Measurements from ENCODE around the gene NYAP2. TPM values are rescaled to one million over a fixed set of nuclear protein-coding genes. Genes with fewer than 3 reads are reported as not detected.

The NYAP2 gene
- total RNA-seq, 4 donors from 2014 or later: 0.14 TPM; not detected in 3

DNA sequence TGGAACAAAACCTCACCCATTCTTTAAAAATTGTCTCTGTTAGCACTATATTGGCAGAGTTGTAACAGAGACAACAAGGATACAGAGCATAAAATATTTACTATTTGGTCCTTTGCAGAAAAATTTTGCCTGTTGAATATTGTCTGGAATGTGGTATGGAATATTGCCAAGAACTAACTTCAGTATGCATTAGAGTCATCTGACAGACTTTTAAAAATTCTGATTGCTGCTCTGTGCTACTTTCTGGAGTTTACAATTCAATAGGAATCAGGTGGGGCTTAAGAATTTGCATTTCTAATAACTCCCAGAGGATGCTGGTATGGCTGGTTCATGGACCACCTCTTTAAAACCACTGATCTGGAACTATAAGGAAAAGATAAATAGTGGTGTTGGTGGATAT lies 32.8 kb upstream of the NYAP2 start:
- TF ChIP-seq POLR2AphosphoS5 (IDR thresholded peaks at IDR 0.05): no peak
- TF ChIP-seq POLR2A (IDR thresholded peaks at IDR 0.05): no peak
- no peak for TF ChIP-seq EP300 (IDR thresholded peaks at IDR 0.05; ENCODE audit: low read depth)
- intact Hi-C loops (cut with DNase I; ENCODE audit: low total_unique reads): no loop called here

DNA sequence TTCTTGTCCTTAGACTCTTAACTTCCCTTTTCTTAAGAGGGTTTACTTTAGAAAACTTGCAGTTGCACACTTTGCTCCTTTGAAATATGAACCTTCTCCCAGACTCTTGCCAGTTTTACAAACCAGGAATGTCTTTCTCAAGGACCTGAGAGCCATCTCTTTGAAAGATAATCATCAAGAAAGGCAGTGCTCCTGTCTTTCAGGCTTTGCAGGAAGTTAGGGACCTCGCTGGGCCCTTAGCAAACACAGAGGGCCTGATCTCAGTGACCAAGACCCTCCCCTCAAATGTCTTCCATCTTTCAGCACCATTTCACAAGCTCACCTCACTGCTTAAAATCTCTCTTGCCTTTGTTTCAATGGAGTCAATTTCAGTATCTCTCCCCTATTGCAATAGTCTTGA lies 32.0 kb upstream of the NYAP2 start:
- no peaks in the 10 kb centered on the region for H3K4me1 ChIP-seq
- TF ChIP-seq EP300 (IDR thresholded peaks at IDR 0.05; ENCODE audit: low read depth) (no peak), POLR2AphosphoS5 (IDR thresholded peaks at IDR 0.05) (no peak)
- DNase-seq: no peak
- no peaks in the 10 kb centered on the region for H3K9me3 ChIP-seq
- no peak overlapping the region for H3K4me3 ChIP-seq
- intact Hi-C loops (cut with DNase I; ENCODE audit: low total_unique reads) (no loop called here), in situ Hi-C loops (cut with MboI; ENCODE audit: low pct_ligation_motif_present in 1 of 4, low pct_unique_long_range_greater_than_20kb in 1 of 4, low sequenced_read_pairs in 3 of 4) (no loop called here)
- H3K27me3 ChIP-seq: no peaks in the 10 kb centered on the region
- 31% methylated on average over 1 of the region's 1 CpG; no CpG with 5 or more reads in 1 of the 2 donors for WGBS, 2 donors (ENCODE audit: low coverage in 1 of 2)
- no peaks in the 10 kb centered on the region for H3K36me3 ChIP-seq
- H3K27ac ChIP-seq: no peak overlapping the region

More for the DNA sequence above, 32.8 kb upstream of the NYAP2 start:
- no peak for DNase-seq
- Histone ChIP-seq H3K4me1 (no peaks in the 10 kb centered on the region), H3K4me3 (no peak overlapping the region), H3K27ac (no peak overlapping the region), H3K36me3 (no peaks in the 10 kb centered on the region), H3K9me3 (no peaks in the 10 kb centered on the region), H3K27me3 (no peaks in the 10 kb centered on the region)
- in situ Hi-C loops (cut with MboI; ENCODE audit: low pct_ligation_motif_present in 1 of 4, low pct_unique_long_range_greater_than_20kb in 1 of 4, low sequenced_read_pairs in 3 of 4): no loop called here

DNA sequence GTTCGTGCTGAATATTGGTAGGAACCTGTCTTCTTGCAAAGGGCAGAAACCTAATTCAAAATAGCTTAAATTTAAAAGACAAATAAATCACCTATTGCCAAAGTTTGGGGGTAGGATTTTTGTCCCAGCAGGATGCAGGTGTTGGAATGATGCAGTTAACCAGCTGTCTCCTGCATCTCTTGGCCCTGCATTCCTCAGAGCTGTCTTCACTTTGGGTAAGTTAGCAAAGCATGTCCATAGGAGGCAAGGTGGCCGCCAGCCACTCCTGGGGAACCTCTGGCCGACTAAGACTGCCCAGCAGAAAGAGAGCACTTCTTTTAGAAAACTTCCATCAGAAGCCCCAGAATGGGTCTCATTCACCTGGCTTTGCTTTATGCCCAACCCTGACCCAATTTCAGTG lies 20.5 kb upstream of the NYAP2 start:
- H3K36me3 ChIP-seq: no peaks in the 10 kb centered on the region

DNA sequence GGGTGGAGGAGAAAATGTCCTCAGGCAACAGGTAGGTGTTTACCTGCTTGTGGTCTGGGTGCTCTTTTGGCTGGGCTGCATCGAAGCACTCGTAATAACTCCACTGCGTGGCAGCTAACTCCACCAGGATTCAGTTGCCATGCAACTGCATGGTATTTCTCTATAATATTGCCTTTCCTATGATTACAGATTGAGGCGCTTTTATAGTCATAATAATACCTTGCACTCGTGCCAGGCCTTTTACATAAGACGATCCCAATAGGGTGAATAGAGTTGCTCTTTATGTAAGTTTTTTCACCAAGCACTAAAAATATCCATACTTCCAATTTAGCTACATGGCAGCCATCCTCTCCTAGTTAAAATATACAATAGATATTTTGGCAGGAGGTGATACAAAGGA lies 19.7 kb upstream of the NYAP2 start:
- no peak overlapping the region for H3K27ac ChIP-seq
- WGBS, 2 donors (ENCODE audit: low coverage in 1 of 2): 77 to 78% methylated on average over 6 of the region's 6 CpGs
- no peaks in the 10 kb centered on the region for H3K4me1 ChIP-seq
- H3K9me3 ChIP-seq: no peaks in the 10 kb centered on the region
- in situ Hi-C loops (cut with MboI; ENCODE audit: low pct_ligation_motif_present in 1 of 4, low pct_unique_long_range_greater_than_20kb in 1 of 4, low sequenced_read_pairs in 3 of 4): no loop called here
- H3K27me3 ChIP-seq: no peaks in the 10 kb centered on the region
- intact Hi-C loops (cut with DNase I; ENCODE audit: low total_unique reads): no loop called here
- no peak for DNase-seq
- TF ChIP-seq, protein P1, sequence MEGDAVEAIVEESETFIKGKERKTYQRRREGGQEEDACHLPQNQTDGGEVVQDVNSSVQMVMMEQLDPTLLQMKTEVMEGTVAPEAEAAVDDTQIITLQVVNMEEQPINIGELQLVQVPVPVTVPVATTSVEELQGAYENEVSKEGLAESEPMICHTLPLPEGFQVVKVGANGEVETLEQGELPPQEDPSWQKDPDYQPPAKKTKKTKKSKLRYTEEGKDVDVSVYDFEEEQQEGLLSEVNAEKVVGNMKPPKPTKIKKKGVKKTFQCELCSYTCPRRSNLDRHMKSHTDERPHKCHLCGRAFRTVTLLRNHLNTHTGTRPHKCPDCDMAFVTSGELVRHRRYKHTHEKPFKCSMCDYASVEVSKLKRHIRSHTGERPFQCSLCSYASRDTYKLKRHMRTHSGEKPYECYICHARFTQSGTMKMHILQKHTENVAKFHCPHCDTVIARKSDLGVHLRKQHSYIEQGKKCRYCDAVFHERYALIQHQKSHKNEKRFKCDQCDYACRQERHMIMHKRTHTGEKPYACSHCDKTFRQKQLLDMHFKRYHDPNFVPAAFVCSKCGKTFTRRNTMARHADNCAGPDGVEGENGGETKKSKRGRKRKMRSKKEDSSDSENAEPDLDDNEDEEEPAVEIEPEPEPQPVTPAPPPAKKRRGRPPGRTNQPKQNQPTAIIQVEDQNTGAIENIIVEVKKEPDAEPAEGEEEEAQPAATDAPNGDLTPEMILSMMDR (IDR thresholded peaks at IDR 0.05): no peak
- TF ChIP-seq EP300 (IDR thresholded peaks at IDR 0.05; ENCODE audit: low read depth): no peak
- no peak for TF ChIP-seq POLR2A (IDR thresholded peaks at IDR 0.05)
- no peak for TF ChIP-seq POLR2AphosphoS5 (IDR thresholded peaks at IDR 0.05)
- H3K4me3 ChIP-seq: no peak overlapping the region
- H3K36me3 ChIP-seq: no peaks in the 10 kb centered on the region

More for the DNA sequence above, 20.5 kb upstream of the NYAP2 start:
- intact Hi-C loops (cut with DNase I; ENCODE audit: low total_unique reads): no loop called here
- DNase-seq: no peak
- no peak for TF ChIP-seq POLR2AphosphoS5 (IDR thresholded peaks at IDR 0.05)
- TF ChIP-seq, protein P1 (IDR thresholded peaks at IDR 0.05): no peak
- no peak for TF ChIP-seq EP300 (IDR thresholded peaks at IDR 0.05; ENCODE audit: low read depth)
- TF ChIP-seq POLR2A (IDR thresholded peaks at IDR 0.05): no peak
- in situ Hi-C loops (cut with MboI; ENCODE audit: low pct_ligation_motif_present in 1 of 4, low pct_unique_long_range_greater_than_20kb in 1 of 4, low sequenced_read_pairs in 3 of 4): no loop called here
- Histone ChIP-seq H3K27ac (no peak overlapping the region), H3K9me3 (no peaks in the 10 kb centered on the region), H3K4me3 (no peak overlapping the region), H3K27me3 (no peaks in the 10 kb centered on the region), H3K4me1 (no peaks in the 10 kb centered on the region)
- 40 to 53% methylated on average over 1 to 3 of the region's 3 CpGs for WGBS, 2 donors (ENCODE audit: low coverage in 1 of 2)

DNA sequence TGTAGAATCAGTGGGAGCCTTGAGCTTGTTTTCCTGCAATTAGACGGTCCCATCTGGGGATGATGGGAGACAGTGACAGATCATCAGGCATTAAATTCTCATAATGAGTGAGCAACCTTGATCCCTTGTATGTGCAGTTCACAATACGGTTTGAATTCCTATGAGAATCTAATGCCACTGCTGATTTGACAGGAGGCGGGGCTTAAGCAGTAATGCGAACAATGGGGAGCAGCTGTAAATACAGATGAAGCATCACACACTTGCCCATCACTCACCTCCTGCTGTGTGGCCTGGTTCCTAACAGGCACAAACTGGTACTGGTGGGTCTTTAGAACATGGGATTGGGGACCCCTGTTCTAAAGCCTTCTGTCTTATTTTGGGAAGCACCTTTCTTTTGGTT lies 17.9 kb upstream of the NYAP2 start:
- Histone ChIP-seq H3K27ac (no peak overlapping the region), H3K4me1 (no peaks in the 10 kb centered on the region), H3K27me3 (no peaks in the 10 kb centered on the region), H3K36me3 (no peaks in the 10 kb centered on the region), H3K9me3 (no peaks in the 10 kb centered on the region), H3K4me3 (no peak overlapping the region)
- in situ Hi-C loops (cut with MboI; ENCODE audit: low pct_ligation_motif_present in 1 of 4, low pct_unique_long_range_greater_than_20kb in 1 of 4, low sequenced_read_pairs in 3 of 4): no loop called here
- DNase-seq: no peak
- TF ChIP-seq, protein P1 (IDR thresholded peaks at IDR 0.05): no peak
- TF ChIP-seq POLR2A (IDR thresholded peaks at IDR 0.05) (no peak), EP300 (IDR thresholded peaks at IDR 0.05; ENCODE audit: low read depth) (no peak)
- WGBS, 2 donors (ENCODE audit: low coverage in 1 of 2): 84 to 94% methylated on average over 4 of the region's 4 CpGs
- intact Hi-C loops (cut with DNase I; ENCODE audit: low total_unique reads): no loop called here

Data from transverse colon (tissue), 4 donors.